GM12892 (cell line): Measurements from ENCODE around the gene NR2F2.

Experiments
- DNase-seq: peaks from one replicate; pipeline ENCODE4 v3.0.0; 2011; ENCODE audit not compliant: insufficient read length
- FAIRE-seq: peaks from 2 replicates; lab custom pipeline; 2011; peaks lifted over from hg19 to GRCh38; lab: Jason Lieb, UNC
- POLR2A ChIP-seq: IDR thresholded peaks from 2 replicates; pipeline ENCODE4 v1.6.1; 2011; ENCODE audit warnings: low read depth, low read length, control low read depth
- POLR2AphosphoS5 ChIP-seq: IDR thresholded peaks from 2 replicates; pipeline ENCODE4 v1.6.1; 2011; ENCODE audit warnings: low read depth, low read length, control low read depth
- TAF1 ChIP-seq: IDR thresholded peaks from 2 replicates; pipeline ENCODE4 v1.6.1; 2011; ENCODE audit warnings: low read depth, mild to moderate bottlenecking, control low read depth, low read length, borderline replicate concordance

The NR2F2 gene

GRCh38 chr15:96388673-96389072, 58.2 kb downstream of the NR2F2 start:
- TF ChIP-seq POLR2AphosphoS5 (no peak), TAF1 (no peak), POLR2A (no peak)
- FAIRE-seq = no peak
- DNase-seq = no peak
